ENCODE results near the gene LRRFIP2.

Gene LRRFIP2

DNA sequence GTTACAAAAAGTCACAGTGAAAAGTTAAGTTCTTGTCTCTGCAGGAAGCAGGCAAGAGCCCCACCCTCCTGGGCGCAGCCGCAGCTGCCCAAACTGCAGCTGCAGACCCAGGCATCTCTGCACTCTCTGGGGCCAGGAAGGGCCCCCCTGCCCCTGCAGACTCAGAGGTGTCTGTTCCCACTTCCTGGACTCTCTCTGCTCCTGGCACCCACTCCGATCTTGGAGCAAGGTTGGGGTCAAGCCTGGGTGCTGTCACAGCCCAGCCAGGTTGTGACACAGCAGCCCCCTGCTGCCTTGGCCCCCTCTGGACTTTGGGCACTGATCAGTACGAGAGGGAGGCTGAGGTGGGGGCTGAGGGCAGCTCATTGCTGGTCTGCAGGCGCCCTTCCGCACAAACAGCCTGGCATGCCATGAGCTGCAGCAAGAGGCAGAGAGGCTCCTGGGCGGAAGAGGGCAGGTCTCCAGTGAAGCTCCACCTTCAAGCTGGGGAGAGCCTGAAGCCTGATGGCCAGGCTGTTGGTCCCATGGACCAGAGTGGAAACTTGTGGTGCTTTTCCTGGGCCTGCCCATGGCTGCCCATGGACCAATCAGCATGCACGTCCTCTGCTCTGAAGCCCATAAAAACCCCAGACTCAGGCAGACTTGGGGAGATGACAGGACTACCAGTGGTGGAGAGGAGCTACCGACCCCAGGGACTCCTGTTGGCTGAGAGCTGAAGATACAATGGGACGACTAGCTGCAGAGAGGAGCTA is 42.9 kb upstream of the LRRFIP2 start:
- Histone ChIP-seq H3K4me3 (ENCODE audit: low read length, poor library complexity, severe bottlenecking) (no peak overlapping the region), H3F3A (ENCODE audit: low read depth) (no peaks in the 10 kb centered on the region), H3K4me2 (ENCODE audit: low read depth, low read length, poor library complexity, severe bottlenecking) (no peak overlapping the region)

DNA sequence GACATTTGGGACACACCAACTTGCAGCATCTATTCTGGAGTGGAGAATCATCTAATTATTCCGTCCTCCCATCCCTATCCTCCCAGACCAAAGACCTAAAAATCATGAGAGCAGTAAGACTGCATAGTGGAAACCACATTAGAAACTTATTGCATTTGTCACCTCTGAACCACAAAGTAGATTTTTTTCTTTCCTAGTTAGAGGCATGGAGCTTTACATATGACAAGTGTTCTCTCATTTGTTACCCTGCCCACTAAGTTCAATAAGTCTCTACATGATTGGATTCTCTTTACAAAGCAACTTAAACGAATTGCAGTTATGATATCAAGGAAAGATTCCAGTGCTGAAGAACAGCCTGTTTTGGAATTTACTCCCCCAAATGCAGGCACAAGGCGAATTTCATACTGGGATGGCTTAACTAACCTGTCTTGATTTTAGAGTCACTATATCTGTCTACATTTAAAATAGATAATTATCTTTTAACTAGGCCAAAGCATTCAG is 42.3 kb upstream of the LRRFIP2 start:
- no peaks in the 10 kb centered on the region for H3F3A ChIP-seq (ENCODE audit: low read depth)
- no peaks in the 10 kb centered on the region for H3K79me2 ChIP-seq (ENCODE audit: insufficient read depth, low read length)
- H3K9ac ChIP-seq (ENCODE audit: low read depth, low read length, poor library complexity, severe bottlenecking) = no peak overlapping the region
- no peaks in the 10 kb centered on the region for H3K9me2 ChIP-seq (replicated peaks; ENCODE audit: low read depth, low read length)
- H3K36me3 ChIP-seq (ENCODE audit: insufficient read depth, low read length) = no peaks in the 10 kb centered on the region
- TF ChIP-seq, protein P1, sequence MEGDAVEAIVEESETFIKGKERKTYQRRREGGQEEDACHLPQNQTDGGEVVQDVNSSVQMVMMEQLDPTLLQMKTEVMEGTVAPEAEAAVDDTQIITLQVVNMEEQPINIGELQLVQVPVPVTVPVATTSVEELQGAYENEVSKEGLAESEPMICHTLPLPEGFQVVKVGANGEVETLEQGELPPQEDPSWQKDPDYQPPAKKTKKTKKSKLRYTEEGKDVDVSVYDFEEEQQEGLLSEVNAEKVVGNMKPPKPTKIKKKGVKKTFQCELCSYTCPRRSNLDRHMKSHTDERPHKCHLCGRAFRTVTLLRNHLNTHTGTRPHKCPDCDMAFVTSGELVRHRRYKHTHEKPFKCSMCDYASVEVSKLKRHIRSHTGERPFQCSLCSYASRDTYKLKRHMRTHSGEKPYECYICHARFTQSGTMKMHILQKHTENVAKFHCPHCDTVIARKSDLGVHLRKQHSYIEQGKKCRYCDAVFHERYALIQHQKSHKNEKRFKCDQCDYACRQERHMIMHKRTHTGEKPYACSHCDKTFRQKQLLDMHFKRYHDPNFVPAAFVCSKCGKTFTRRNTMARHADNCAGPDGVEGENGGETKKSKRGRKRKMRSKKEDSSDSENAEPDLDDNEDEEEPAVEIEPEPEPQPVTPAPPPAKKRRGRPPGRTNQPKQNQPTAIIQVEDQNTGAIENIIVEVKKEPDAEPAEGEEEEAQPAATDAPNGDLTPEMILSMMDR (conservative IDR thresholded peaks at IDR 0.05; ENCODE audit: low read length) = no peak
- no peak for TF ChIP-seq EZH2phosphoT487 (IDR thresholded peaks at IDR 0.05; ENCODE audit: borderline replicate concordance)
- H4K20me1 ChIP-seq (ENCODE audit: insufficient read depth, low read length, poor library complexity, severe bottlenecking) = no peaks in the 10 kb centered on the region
- H2AFZ ChIP-seq (ENCODE audit: low read length) = no peak overlapping the region
- no peaks in the 10 kb centered on the region for H3K4me1 ChIP-seq (ENCODE audit: insufficient read depth, low read length, poor library complexity, severe bottlenecking)
- no peaks in the 10 kb centered on the region for H3K27me3 ChIP-seq (ENCODE audit: insufficient read depth, low read length, poor library complexity, severe bottlenecking)
- H3K4me3 ChIP-seq (ENCODE audit: low read length, poor library complexity, severe bottlenecking) = no peak overlapping the region
- no peak overlapping the region for H3K4me2 ChIP-seq (ENCODE audit: low read depth, low read length, poor library complexity, severe bottlenecking)
- no peaks in the 10 kb centered on the region; the same call in 1 of the 2 replicates for H3K9me3 ChIP-seq (ENCODE audit: insufficient read depth, low read depth, low read length)

More for the DNA sequence above, 42.9 kb upstream of the LRRFIP2 start:
- no peaks in the 10 kb centered on the region for H3K79me2 ChIP-seq (ENCODE audit: insufficient read depth, low read length)
- no peak for TF ChIP-seq EZH2phosphoT487 (IDR thresholded peaks at IDR 0.05; ENCODE audit: borderline replicate concordance)
- TF ChIP-seq, protein P1 (conservative IDR thresholded peaks at IDR 0.05; ENCODE audit: low read length) = no peak
- no peaks in the 10 kb centered on the region for H3K9me2 ChIP-seq (replicated peaks; ENCODE audit: low read depth, low read length)
- no peaks in the 10 kb centered on the region for H3K27me3 ChIP-seq (ENCODE audit: insufficient read depth, low read length, poor library complexity, severe bottlenecking)
- no peaks in the 10 kb centered on the region; the same call in 1 of the 2 replicates for H3K9me3 ChIP-seq (ENCODE audit: insufficient read depth, low read depth, low read length)
- H3K36me3 ChIP-seq (ENCODE audit: insufficient read depth, low read length) = no peaks in the 10 kb centered on the region
- H3K4me1 ChIP-seq (ENCODE audit: insufficient read depth, low read length, poor library complexity, severe bottlenecking) = no peaks in the 10 kb centered on the region
- no peaks in the 10 kb centered on the region for H4K20me1 ChIP-seq (ENCODE audit: insufficient read depth, low read length, poor library complexity, severe bottlenecking)
- no peak overlapping the region for H3K9ac ChIP-seq (ENCODE audit: low read depth, low read length, poor library complexity, severe bottlenecking)
- no peak overlapping the region for H2AFZ ChIP-seq (ENCODE audit: low read length)

DNA sequence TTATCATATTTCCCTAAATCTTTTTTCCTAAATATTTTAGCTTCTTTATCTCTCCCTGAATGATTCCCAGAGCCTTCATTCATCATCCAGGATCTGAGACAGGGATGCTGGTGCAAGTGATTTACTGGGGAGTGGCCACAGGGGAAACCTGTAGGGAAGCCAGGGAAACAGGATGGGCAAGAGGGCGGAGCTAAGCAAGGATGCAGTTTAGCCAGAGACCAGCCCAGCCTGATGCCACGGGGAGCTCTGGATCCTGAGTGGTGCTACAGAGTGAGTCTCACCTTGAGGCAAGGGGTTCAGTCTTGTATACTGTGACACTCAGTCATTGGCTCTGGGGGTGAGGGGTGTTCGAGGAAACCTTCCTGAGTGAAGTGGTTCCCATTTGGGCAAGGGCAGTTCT is 39.7 kb upstream of the LRRFIP2 start:
- Histone ChIP-seq H3K4me1 (ENCODE audit: insufficient read depth, low read length, poor library complexity, severe bottlenecking) (no peaks in the 10 kb centered on the region), H3K79me2 (ENCODE audit: insufficient read depth, low read length) (no peaks in the 10 kb centered on the region), H3K4me2 (ENCODE audit: low read depth, low read length, poor library complexity, severe bottlenecking) (no peak overlapping the region), H3K4me3 (ENCODE audit: low read length, poor library complexity, severe bottlenecking) (no peak overlapping the region), H2AFZ (ENCODE audit: low read length) (no peak overlapping the region), H3K9ac (ENCODE audit: low read depth, low read length, poor library complexity, severe bottlenecking) (no peak overlapping the region), H3F3A (ENCODE audit: low read depth) (no peaks in the 10 kb centered on the region), H3K27me3 (ENCODE audit: insufficient read depth, low read length, poor library complexity, severe bottlenecking) (no peaks in the 10 kb centered on the region), H4K20me1 (ENCODE audit: insufficient read depth, low read length, poor library complexity, severe bottlenecking) (no peaks in the 10 kb centered on the region), H3K9me3 (ENCODE audit: insufficient read depth, low read depth, low read length) (no peaks in the 10 kb centered on the region; the same call in 1 of the 2 replicates), H3K9me2 (replicated peaks; ENCODE audit: low read depth, low read length) (no peaks in the 10 kb centered on the region), H3K36me3 (ENCODE audit: insufficient read depth, low read length) (no peaks in the 10 kb centered on the region)
- TF ChIP-seq EZH2phosphoT487 (IDR thresholded peaks at IDR 0.05; ENCODE audit: borderline replicate concordance) = no peak
- TF ChIP-seq, protein P1 (conservative IDR thresholded peaks at IDR 0.05; ENCODE audit: low read length) = no peak

Measured in Loucy (cell line).